Testis (tissue), 3 donors: Measurements from ENCODE around the gene KRCC1. TPM values are rescaled to one million over a fixed set of nuclear protein-coding genes. Genes with fewer than 3 reads are reported as not detected.

Experiments used
- DNase-seq: peaks from one replicate; pipeline ENCODE4 v3.0.0-alpha.2; 2019
- H3K27ac ChIP-seq, 2 donors: fragments of 200-600 bp; sonication (generic); one replicate each; pipeline ENCODE4 v1.5.1; 2019
- H3K27me3 ChIP-seq: fragments of 200-600 bp; sonication (generic); one replicate; pipeline ENCODE4 v1.5.1; 2019
- H3K36me3 ChIP-seq: fragments of 200-600 bp; sonication (generic); one replicate; pipeline ENCODE4 v1.5.1; 2017; ENCODE audit warnings: low read depth; ENCODE audit errors: missing control alignments
- H3K4me1 ChIP-seq: fragments of 200-600 bp; sonication (generic); one replicate; pipeline ENCODE4 v1.5.1; 2019
- H3K4me3 ChIP-seq, 2 donors: fragments of 200-600 bp; sonication (generic); one replicate each; pipeline ENCODE4 v1.5.1; 2017 to 2019
- H3K9me3 ChIP-seq: fragments of 200-600 bp; sonication (generic); one replicate; pipeline ENCODE4 v1.5.1; 2017
- CTCF ChIP-seq, 3 experiments: fragments of 450-650 bp in 2 of 3; fragments of 200-600 bp in 1 of 3; sonication (generic) in 1 of 3; IDR thresholded peaks; one replicate each; pipeline ENCODE4 v1.5.1; 2016 to 2019; ENCODE audit warnings: antibody characterized with exemption in 3 of 3, mild to moderate bottlenecking in 2 of 3, moderate library complexity in 1 of 3
- POLR2A ChIP-seq: fragments of 450-650 bp; IDR thresholded peaks from one replicate; pipeline ENCODE4 v1.6.1; 2017; ENCODE audit warnings: antibody characterized with exemption, mild to moderate bottlenecking, moderate library complexity
- WGBS, 2 donors: methylation state at CpG; one replicate each; pipeline ENCODE4 v1.1.5; 2018; 5-methylcytosine and 5-hydroxymethylcytosine counted together
- intact Hi-C: fragments of 100-400 bp; cut with DNase I; formaldehyde crosslinking; loops from one replicate; pipeline ENCODE4 v1.15.1; 2023; ENCODE audit warnings: low total_unique reads
- polyA plus RNA-seq: library from polyadenylated mRNA; stranded (reverse); fragments of 350-450 nt; fragmentation: Illumina TruSeq; extraction: RNeasy Lipid Tissue Mini Kit (QIAGEN cat#74804); gene quantifications from one replicate; pipeline ENCODE4 v1.2.3, GENCODE V29; 2014; ENCODE audit warnings: low read depth, low replicate concordance; ENCODE audit not compliant: insufficient read depth
- total RNA-seq, 2 donors: library from RNA; depleted of rRNA; stranded (reverse); fragments of >200 nt; gene quantifications; one replicate each; pipeline ENCODE4 v1.2.3, GENCODE V29; 2016

Gene KRCC1
- total and polyA plus RNA-seq, 3 donors from 2014 or later = 15.4 to 21.1 (median 16.9) TPM

DNA sequence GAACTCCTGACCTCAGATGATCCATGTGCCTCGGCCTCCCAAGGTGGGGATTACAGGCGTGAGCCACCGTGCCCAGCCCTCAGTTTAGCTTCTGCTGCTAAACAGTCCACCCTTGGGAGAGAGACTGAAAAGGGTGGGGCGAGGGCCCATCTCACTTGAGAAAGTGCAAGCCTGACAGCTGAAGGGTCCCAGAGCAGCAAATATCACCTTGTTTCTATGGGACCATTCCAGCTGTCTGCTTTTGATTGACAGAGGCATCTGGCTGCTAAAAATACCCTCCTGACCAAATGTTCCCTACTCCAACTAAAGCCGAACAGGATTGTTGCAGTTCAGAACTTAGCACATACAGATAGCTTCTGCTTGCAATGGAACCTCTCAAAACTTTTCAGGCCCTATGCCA is 11.6 kb upstream of the KRCC1 start:
- Histone ChIP-seq H3K27me3 (no peaks in the 10 kb centered on the region), H3K27ac (no peak overlapping the region), H3K36me3 (no peaks in the 10 kb centered on the region), H3K4me1 (no peaks in the 10 kb centered on the region), H3K4me3 (no peak overlapping the region), H3K9me3 (no peaks in the 10 kb centered on the region)
- intact Hi-C loops = no loop called here
- no peak for DNase-seq
- 43 to 74% methylated on average over 1 to 5 of the region's 5 CpGs for WGBS, 2 donors
- TF ChIP-seq POLR2A (no peak), CTCF (IDR thresholded peaks at IDR 0.05) (no peak)

GRCh38 chr2:88066543-88066942 is 11.0 kb upstream of the KRCC1 start:
- Histone ChIP-seq H3K36me3 (no peaks in the 10 kb centered on the region), H3K27ac (no peak overlapping the region), H3K4me3 (no peak overlapping the region), H3K9me3 (no peaks in the 10 kb centered on the region), H3K4me1 (no peaks in the 10 kb centered on the region), H3K27me3 (no peaks in the 10 kb centered on the region)
- DNase-seq = no peak
- 69 to 70% methylated on average over 4 of the region's 4 CpGs for WGBS, 2 donors
- intact Hi-C loops = no loop called here
- TF ChIP-seq CTCF (IDR thresholded peaks at IDR 0.05) (no peak), POLR2A (no peak)

- H3K4me1 ChIP-seq = no peaks in the 10 kb centered on the region
- TF ChIP-seq CTCF (IDR thresholded peaks at IDR 0.05) = no peak
- no peak for TF ChIP-seq POLR2A
- WGBS, 2 donors = 82 to 86% methylated on average over 3 of the region's 3 CpGs
- DNase-seq = no peak
- no peaks in the 10 kb centered on the region for H3K27me3 ChIP-seq
- no peaks in the 10 kb centered on the region for H3K36me3 ChIP-seq
- no peak overlapping the region for H3K4me3 ChIP-seq
- H3K27ac ChIP-seq = no peak overlapping the region
- no peaks in the 10 kb centered on the region for H3K9me3 ChIP-seq
- intact Hi-C loops = no loop called here
Observed at GRCh38 chr2:88061295-88061694, 5.7 kb upstream of the KRCC1 start.

- WGBS, 2 donors = 73 to 92% methylated on average over 2 of the region's 2 CpGs
- Histone ChIP-seq H3K4me1 (no peaks in the 10 kb centered on the region), H3K27ac (no peak overlapping the region), H3K9me3 (no peaks in the 10 kb centered on the region), H3K4me3 (no peak overlapping the region), H3K27me3 (no peaks in the 10 kb centered on the region), H3K36me3 (no peaks in the 10 kb centered on the region)
- no peak for DNase-seq
- intact Hi-C loops = no loop called here
- TF ChIP-seq POLR2A (no peak), CTCF (IDR thresholded peaks at IDR 0.05) (no peak)
Observed at GRCh38 chr2:88060907-88061275, 5.3 kb upstream of the KRCC1 start.

DNA sequence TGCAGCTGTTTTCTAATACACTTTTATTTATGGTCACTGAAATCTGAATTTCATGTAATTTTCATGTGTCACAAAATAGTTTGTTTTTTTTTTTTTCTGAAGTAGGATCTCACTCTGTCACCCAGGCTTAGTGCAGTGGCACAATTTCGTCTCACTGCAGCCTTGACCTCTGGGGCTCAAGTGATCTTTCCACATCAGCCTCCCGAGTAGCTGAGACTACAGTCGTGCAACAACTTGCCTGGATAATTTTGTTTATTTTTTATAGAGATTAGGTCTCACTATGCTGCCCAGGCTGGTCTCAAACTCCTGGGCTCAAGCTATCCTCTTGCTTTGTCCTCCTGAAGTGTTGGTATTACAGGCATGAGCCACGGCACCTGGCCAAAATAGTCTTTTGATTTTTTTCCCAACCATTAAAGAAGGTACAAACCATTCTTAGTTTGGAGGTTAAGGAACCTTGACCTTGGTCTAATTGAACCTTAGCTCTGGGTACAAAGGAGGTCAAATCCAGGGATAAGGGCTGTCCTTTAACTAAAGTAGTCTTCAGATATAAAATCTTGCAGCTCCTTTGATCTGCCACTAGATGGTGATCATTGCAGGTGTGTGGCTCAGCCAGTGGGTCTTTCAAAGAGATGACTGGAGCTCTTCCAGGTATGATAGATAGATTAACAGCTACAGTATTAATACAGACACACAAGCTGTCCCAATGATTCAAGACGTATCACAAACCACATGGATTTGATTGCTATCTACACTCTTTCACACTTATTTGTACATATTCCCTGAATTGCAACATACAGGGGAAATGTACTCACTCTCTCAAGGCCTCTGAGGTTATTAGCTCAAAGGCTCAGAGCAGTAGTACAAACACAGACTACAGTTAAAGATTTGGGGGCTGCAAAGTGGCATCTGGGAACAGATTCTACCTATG is 4.7 kb upstream of the KRCC1 start:
- WGBS, 2 donors = 32 to 44% methylated on average over 5 of the region's 5 CpGs
- Histone ChIP-seq H3K9me3 (no peaks in the 10 kb centered on the region), H3K27me3 (no peaks in the 10 kb centered on the region), H3K27ac (no peak overlapping the region), H3K4me1 (no peaks in the 10 kb centered on the region), H3K36me3 (no peaks in the 10 kb centered on the region), H3K4me3 (no peak overlapping the region)
- DNase-seq = no peak
- TF ChIP-seq POLR2A = no peak
- TF ChIP-seq CTCF (IDR thresholded peaks at IDR 0.05) = peak; percentile 27 to 63 (median 58)
- intact Hi-C loops = no loop called here
